HepG2 (cell line): ENCODE results near the gene MXRA7.

Source experiments
- KDM5B ChIP-seq: sonication (generic); formaldehyde crosslinking; IDR thresholded peaks from 2 replicates; pipeline ENCODE4 v1.4.0; 2020; ENCODE audit warnings: missing genetic modification reagents, mild to moderate bottlenecking, borderline replicate concordance
- USF2 ChIP-seq, 2 experiments: sonication (generic) in 1 of 2; formaldehyde crosslinking in 1 of 2; IDR thresholded peaks; 2 replicates each; pipeline versions ENCODE4 v1.5.1 to v1.6.1; 2011 to 2020; ENCODE audit warnings: borderline replicate concordance in 1 of 2, low read depth in 1 of 2, low read length in 1 of 2, mild to moderate bottlenecking in 1 of 2, missing genetic modification reagents in 1 of 2, moderate library complexity in 1 of 2
- TF ChIP-seq, protein P1 (sequence below): sonication (generic); formaldehyde crosslinking; IDR thresholded peaks from 2 replicates; pipeline ENCODE4 v1.5.0; 2020; ENCODE audit warnings: mild to moderate bottlenecking, missing genetic modification reagents, moderate library complexity

DNA sequence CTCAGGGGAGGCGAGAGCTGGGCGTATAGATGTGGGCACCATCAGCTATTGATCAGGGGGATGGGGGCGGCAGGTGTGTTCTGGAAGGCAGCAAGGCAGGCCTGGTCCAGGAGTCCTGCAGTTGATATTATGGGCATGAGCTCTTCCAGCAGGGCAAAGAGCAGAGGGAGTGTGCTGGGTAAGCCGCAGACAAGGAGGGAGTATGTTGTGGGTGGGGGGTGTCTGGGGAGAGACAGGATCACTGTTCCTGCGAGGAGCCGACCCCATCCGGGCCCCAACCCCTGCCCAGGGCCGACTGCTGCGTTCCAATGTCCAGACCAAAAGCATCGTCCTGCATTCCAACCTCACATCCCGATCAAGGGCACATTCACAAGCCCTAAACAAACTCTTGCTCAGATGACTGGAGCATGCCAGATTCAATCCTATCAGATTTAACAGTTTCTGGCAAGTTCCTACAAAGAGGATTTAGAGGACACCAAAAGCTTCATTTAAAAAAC is 9.2 kb downstream of the MXRA7 start:
- TF ChIP-seq, protein P1, sequence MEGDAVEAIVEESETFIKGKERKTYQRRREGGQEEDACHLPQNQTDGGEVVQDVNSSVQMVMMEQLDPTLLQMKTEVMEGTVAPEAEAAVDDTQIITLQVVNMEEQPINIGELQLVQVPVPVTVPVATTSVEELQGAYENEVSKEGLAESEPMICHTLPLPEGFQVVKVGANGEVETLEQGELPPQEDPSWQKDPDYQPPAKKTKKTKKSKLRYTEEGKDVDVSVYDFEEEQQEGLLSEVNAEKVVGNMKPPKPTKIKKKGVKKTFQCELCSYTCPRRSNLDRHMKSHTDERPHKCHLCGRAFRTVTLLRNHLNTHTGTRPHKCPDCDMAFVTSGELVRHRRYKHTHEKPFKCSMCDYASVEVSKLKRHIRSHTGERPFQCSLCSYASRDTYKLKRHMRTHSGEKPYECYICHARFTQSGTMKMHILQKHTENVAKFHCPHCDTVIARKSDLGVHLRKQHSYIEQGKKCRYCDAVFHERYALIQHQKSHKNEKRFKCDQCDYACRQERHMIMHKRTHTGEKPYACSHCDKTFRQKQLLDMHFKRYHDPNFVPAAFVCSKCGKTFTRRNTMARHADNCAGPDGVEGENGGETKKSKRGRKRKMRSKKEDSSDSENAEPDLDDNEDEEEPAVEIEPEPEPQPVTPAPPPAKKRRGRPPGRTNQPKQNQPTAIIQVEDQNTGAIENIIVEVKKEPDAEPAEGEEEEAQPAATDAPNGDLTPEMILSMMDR = no peak
- TF ChIP-seq USF2 (IDR thresholded peaks at IDR 0.05; ENCODE audit: low read depth, low read length) (no peak), USF2 (CRISPR knock-in tag; IDR thresholded peaks at IDR 0.05; ENCODE audit: borderline replicate concordance) (no peak), KDM5B (CRISPR knock-in tag) (no peak)
